CD4-positive, alpha-beta T cell treated with Interferon alpha-2 for 1 hour (primary cell): Measurements from ENCODE around the gene NYNRIN.

Experiments
- DNase-seq, 2 donors: peaks; one replicate each; pipeline ENCODE4 v3.0.0-alpha.2; 2020 to 2022

Gene NYNRIN

GRCh38 chr14:24395609-24396582, 2.9 kb upstream of the NYNRIN start:
- DNase-seq, result no peak

GRCh38 chr14:24397639-24398292, 1.0 kb upstream of the NYNRIN start:
- no peak for DNase-seq

GRCh38 chr14:24398293-24398652, 530 bp upstream of the NYNRIN start:
- DNase-seq, result no peak

- DNase-seq, result no peak
Measured at GRCh38 chr14:24399447-24399822, 632 bp downstream of the NYNRIN start.

- no peak for DNase-seq
Measured at GRCh38 chr14:24399999-24400718, 1.4 kb downstream of the NYNRIN start.

- no peak for DNase-seq
Measured at GRCh38 chr14:24401810-24402702, 3.3 kb downstream of the NYNRIN start.

GRCh38 chr14:24403294-24403998, 4.6 kb downstream of the NYNRIN start:
- no peak for DNase-seq

- no peak for DNase-seq
Measured at GRCh38 chr14:24404814-24405213, 6.0 kb downstream of the NYNRIN start.

- DNase-seq, result no peak
Measured at GRCh38 chr14:24406416-24406815, 7.6 kb downstream of the NYNRIN start.

GRCh38 chr14:24407608-24408325, 9.0 kb downstream of the NYNRIN start:
- no peak for DNase-seq

GRCh38 chr14:24408764-24409163, 10.0 kb downstream of the NYNRIN start:
- DNase-seq, result no peak

GRCh38 chr14:24409192-24409591, 10.4 kb downstream of the NYNRIN start:
- DNase-seq, result no peak

- no peak for DNase-seq
Measured at GRCh38 chr14:24409956-24410355, 11.2 kb downstream of the NYNRIN start.

- peak; percentile 22 to 50 for DNase-seq
Measured at GRCh38 chr14:24411443-24412389, 12.9 kb downstream of the NYNRIN start.

GRCh38 chr14:24414077-24414476, 15.3 kb downstream of the NYNRIN start:
- DNase-seq, result no peak

- no peak for DNase-seq
Measured at GRCh38 chr14:24414732-24415420, 16.1 kb downstream of the NYNRIN start.

- no peak for DNase-seq
Measured at GRCh38 chr14:24415421-24416253, 16.8 kb downstream of the NYNRIN start.

- no peak for DNase-seq
Measured at GRCh38 chr14:24416254-24416931, 17.6 kb downstream of the NYNRIN start.
